ENCODE results near the gene EFCAB6. TPM values are rescaled to one million over a fixed set of nuclear protein-coding genes. Genes with fewer than 3 reads are reported as not detected.

The EFCAB6 gene
- total and polyA plus RNA-seq, 4 donors = 0.14 to 2.1 (median 0.53) TPM

DNA sequence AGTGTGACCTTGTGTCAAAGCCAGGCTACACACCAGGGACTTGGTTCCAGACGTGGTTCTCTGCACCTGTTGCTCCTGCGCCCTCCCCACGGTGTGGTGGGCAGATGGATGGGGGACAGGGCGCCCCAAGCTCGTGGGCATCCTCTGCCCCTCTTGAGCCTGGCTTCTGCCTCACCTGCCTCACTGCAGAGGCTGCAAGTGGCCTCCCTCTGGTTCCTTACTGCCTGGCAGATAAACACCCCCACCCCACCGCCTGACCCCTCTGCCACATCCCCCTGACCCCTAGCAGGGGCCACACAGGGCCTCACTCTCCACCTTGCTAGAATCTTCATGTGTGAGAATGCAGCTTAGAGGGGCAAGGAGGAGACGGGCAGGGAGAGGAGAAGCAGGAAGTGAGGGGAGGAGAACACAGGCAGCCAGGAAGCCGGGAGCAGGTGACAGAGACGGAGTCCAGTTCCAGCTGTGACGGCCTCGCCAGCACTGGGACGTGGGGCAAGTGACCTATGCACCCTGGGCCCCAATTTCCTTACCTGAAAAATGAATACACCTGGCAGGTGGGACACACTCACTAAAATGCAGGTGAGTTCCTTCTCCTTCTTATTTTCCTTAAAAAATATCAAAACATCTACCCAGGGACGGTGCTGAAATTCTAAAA lies 178.3 kb downstream of the EFCAB6 start:
- Histone ChIP-seq H3K9ac (ENCODE audit: low read depth in 1 of 2, low read length in 2 of 2) (no peak overlapping the region), H3K27me3 (ENCODE audit: control insufficient read depth in 4 of 4, insufficient read depth in 4 of 4, low read length in 3 of 4) (no peaks in the 10 kb centered on the region), H3K4me1 (ENCODE audit: control insufficient read depth in 4 of 4, insufficient read depth in 4 of 4, low read length in 3 of 4) (no peaks in the 10 kb centered on the region), H3K36me3 (ENCODE audit: control insufficient read depth in 4 of 4, insufficient read depth in 3 of 4, low read depth in 1 of 4, low read length in 3 of 4) (no peaks in the 10 kb centered on the region), H3K9me3 (ENCODE audit: control insufficient read depth in 4 of 4, low read length in 3 of 4) (no peaks in the 10 kb centered on the region), H3K4me3 (ENCODE audit: low read depth in 1 of 3, low read length in 3 of 3) (no peak overlapping the region), H3K27ac (ENCODE audit: low read depth in 1 of 2, low read length in 2 of 2) (no peak overlapping the region)
- WGBS = 72% methylated on average over 13 of the region's 13 CpGs
- DNase-seq (ENCODE audit: low spot score) = no peak
- TF ChIP-seq, protein P1, sequence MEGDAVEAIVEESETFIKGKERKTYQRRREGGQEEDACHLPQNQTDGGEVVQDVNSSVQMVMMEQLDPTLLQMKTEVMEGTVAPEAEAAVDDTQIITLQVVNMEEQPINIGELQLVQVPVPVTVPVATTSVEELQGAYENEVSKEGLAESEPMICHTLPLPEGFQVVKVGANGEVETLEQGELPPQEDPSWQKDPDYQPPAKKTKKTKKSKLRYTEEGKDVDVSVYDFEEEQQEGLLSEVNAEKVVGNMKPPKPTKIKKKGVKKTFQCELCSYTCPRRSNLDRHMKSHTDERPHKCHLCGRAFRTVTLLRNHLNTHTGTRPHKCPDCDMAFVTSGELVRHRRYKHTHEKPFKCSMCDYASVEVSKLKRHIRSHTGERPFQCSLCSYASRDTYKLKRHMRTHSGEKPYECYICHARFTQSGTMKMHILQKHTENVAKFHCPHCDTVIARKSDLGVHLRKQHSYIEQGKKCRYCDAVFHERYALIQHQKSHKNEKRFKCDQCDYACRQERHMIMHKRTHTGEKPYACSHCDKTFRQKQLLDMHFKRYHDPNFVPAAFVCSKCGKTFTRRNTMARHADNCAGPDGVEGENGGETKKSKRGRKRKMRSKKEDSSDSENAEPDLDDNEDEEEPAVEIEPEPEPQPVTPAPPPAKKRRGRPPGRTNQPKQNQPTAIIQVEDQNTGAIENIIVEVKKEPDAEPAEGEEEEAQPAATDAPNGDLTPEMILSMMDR (IDR thresholded peaks at IDR 0.05; ENCODE audit: low read depth, low read length, missing input control) = no peak
- TF ChIP-seq HNF4G (IDR thresholded peaks at IDR 0.05) (no peak), SP1 (IDR thresholded peaks at IDR 0.05) (no peak), NR2F2 (IDR thresholded peaks at IDR 0.05) (no peak), RXRA (IDR thresholded peaks at IDR 0.05) (no peak), JUND (IDR thresholded peaks at IDR 0.05) (no peak), EGR1 (IDR thresholded peaks at IDR 0.05; ENCODE audit: low read depth in 2 of 2) (no peak), GABPA (IDR thresholded peaks at IDR 0.05 in 1 of 2, conservative IDR thresholded peaks at IDR 0.05 in 1 of 2) (no peak)

DNA sequence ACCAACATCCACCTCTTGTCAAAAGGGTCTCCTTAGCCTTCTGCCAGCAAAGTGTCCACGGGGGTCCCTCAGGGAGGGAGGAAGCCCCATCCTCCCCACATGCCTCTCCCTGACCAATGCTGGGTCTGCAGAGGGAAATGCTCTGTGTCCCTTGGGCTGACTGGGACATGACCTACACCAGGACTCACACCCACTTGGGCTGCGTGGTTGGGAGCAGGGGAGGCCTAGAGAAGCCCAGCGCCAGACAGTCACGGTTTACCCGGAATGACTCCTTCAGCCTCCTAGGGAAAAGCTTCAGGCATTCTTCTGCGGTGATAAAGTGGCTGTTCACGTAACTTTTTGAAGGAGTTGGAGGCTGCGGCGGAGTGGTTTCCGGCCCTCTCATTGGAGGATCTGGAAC lies 180.3 kb downstream of the EFCAB6 start:
- TF ChIP-seq TAF1 (conservative IDR thresholded peaks at IDR 0.05) (no peak), RAD21 (IDR thresholded peaks at IDR 0.05) (no peak), EGR1 (IDR thresholded peaks at IDR 0.05; ENCODE audit: low read depth in 2 of 2) (no peak), SP1 (IDR thresholded peaks at IDR 0.05) (no peak), RXRA (IDR thresholded peaks at IDR 0.05) (no peak), YY1 (IDR thresholded peaks at IDR 0.05) (no peak)
- TF ChIP-seq, protein P1 (IDR thresholded peaks at IDR 0.05; ENCODE audit: low read depth, low read length, missing input control) = no peak
- TF ChIP-seq, protein P2, sequence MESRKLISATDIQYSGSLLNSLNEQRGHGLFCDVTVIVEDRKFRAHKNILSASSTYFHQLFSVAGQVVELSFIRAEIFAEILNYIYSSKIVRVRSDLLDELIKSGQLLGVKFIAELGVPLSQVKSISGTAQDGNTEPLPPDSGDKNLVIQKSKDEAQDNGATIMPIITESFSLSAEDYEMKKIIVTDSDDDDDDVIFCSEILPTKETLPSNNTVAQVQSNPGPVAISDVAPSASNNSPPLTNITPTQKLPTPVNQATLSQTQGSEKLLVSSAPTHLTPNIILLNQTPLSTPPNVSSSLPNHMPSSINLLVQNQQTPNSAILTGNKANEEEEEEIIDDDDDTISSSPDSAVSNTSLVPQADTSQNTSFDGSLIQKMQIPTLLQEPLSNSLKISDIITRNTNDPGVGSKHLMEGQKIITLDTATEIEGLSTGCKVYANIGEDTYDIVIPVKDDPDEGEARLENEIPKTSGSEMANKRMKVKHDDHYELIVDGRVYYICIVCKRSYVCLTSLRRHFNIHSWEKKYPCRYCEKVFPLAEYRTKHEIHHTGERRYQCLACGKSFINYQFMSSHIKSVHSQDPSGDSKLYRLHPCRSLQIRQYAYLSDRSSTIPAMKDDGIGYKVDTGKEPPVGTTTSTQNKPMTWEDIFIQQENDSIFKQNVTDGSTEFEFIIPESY (IDR thresholded peaks at IDR 0.05) = no peak
- TF ChIP-seq, protein P3, sequence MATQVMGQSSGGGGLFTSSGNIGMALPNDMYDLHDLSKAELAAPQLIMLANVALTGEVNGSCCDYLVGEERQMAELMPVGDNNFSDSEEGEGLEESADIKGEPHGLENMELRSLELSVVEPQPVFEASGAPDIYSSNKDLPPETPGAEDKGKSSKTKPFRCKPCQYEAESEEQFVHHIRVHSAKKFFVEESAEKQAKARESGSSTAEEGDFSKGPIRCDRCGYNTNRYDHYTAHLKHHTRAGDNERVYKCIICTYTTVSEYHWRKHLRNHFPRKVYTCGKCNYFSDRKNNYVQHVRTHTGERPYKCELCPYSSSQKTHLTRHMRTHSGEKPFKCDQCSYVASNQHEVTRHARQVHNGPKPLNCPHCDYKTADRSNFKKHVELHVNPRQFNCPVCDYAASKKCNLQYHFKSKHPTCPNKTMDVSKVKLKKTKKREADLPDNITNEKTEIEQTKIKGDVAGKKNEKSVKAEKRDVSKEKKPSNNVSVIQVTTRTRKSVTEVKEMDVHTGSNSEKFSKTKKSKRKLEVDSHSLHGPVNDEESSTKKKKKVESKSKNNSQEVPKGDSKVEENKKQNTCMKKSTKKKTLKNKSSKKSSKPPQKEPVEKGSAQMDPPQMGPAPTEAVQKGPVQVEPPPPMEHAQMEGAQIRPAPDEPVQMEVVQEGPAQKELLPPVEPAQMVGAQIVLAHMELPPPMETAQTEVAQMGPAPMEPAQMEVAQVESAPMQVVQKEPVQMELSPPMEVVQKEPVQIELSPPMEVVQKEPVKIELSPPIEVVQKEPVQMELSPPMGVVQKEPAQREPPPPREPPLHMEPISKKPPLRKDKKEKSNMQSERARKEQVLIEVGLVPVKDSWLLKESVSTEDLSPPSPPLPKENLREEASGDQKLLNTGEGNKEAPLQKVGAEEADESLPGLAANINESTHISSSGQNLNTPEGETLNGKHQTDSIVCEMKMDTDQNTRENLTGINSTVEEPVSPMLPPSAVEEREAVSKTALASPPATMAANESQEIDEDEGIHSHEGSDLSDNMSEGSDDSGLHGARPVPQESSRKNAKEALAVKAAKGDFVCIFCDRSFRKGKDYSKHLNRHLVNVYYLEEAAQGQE (IDR thresholded peaks at IDR 0.05) = no peak
- no peaks in the 10 kb centered on the region for H3K36me3 ChIP-seq (ENCODE audit: control insufficient read depth in 4 of 4, insufficient read depth in 3 of 4, low read depth in 1 of 4, low read length in 3 of 4)
- no peaks in the 10 kb centered on the region for H3K27me3 ChIP-seq (ENCODE audit: control insufficient read depth in 4 of 4, insufficient read depth in 4 of 4, low read length in 3 of 4)
- H3K9me3 ChIP-seq (ENCODE audit: control insufficient read depth in 4 of 4, low read length in 3 of 4) = no peaks in the 10 kb centered on the region
- no peak overlapping the region for H3K27ac ChIP-seq (ENCODE audit: low read depth in 1 of 2, low read length in 2 of 2)
- H3K4me3 ChIP-seq (ENCODE audit: low read depth in 1 of 3, low read length in 3 of 3) = no peak overlapping the region
- 94% methylated on average over 10 of the region's 10 CpGs for WGBS
- H3K9ac ChIP-seq (ENCODE audit: low read depth in 1 of 2, low read length in 2 of 2) = no peak overlapping the region
- no peak for DNase-seq (ENCODE audit: low spot score)
- H3K4me1 ChIP-seq (ENCODE audit: control insufficient read depth in 4 of 4, insufficient read depth in 4 of 4, low read length in 3 of 4) = no peaks in the 10 kb centered on the region
